ENCODE measurements around the gene CREB5. TPM values are rescaled to one million over a fixed set of nuclear protein-coding genes. Genes with fewer than 3 reads are reported as not detected.

The CREB5 gene
- total RNA-seq, 1 experiment from 2014 or later = 3.8 TPM

GRCh38 chr7:28747404-28747803 lies 335.1 kb downstream of the CREB5 start:
- no peak for DNase-seq (ENCODE audit: low read depth)

GRCh38 chr7:28747854-28748253 lies 335.5 kb downstream of the CREB5 start:
- no peak for DNase-seq (ENCODE audit: low read depth)

GRCh38 chr7:28748346-28748745 lies 336.0 kb downstream of the CREB5 start:
- no peak for DNase-seq (ENCODE audit: low read depth)

GRCh38 chr7:28748933-28749584 lies 336.7 kb downstream of the CREB5 start:
- DNase-seq (ENCODE audit: low read depth) = peak; percentile 85

GRCh38 chr7:28749638-28750037 lies 337.3 kb downstream of the CREB5 start:
- no peak for DNase-seq (ENCODE audit: low read depth)

GRCh38 chr7:28750981-28751380 lies 338.7 kb downstream of the CREB5 start:
- DNase-seq (ENCODE audit: low read depth) = no peak

- no peak for DNase-seq (ENCODE audit: low read depth)
These were observed 341.3 kb downstream of the CREB5 start for GRCh38 chr7:28753613-28754012.

- DNase-seq (ENCODE audit: low read depth) = peak; percentile 71
These were observed 341.7 kb downstream of the CREB5 start for GRCh38 chr7:28754027-28754426.

GRCh38 chr7:28754447-28754846 lies 342.1 kb downstream of the CREB5 start:
- no peak for DNase-seq (ENCODE audit: low read depth)

GRCh38 chr7:28755255-28755654 lies 342.9 kb downstream of the CREB5 start:
- peak; percentile 72 for DNase-seq (ENCODE audit: low read depth)

- no peak for DNase-seq (ENCODE audit: low read depth)
These were observed 345.9 kb downstream of the CREB5 start for GRCh38 chr7:28758186-28758585.

- DNase-seq (ENCODE audit: low read depth) = peak; percentile 18
These were observed 347.2 kb downstream of the CREB5 start for GRCh38 chr7:28759475-28759971.

- no peak for DNase-seq (ENCODE audit: low read depth)
These were observed 349.2 kb downstream of the CREB5 start for GRCh38 chr7:28761505-28761904.

GRCh38 chr7:28762651-28763050 lies 350.3 kb downstream of the CREB5 start:
- no peak for DNase-seq (ENCODE audit: low read depth)

- no peak for DNase-seq (ENCODE audit: low read depth)
These were observed 354.0 kb downstream of the CREB5 start for GRCh38 chr7:28766359-28766758.

GRCh38 chr7:28767356-28767755 lies 355.0 kb downstream of the CREB5 start:
- DNase-seq (ENCODE audit: low read depth) = no peak

- peak; percentile 81 for DNase-seq (ENCODE audit: low read depth)
These were observed 356.3 kb downstream of the CREB5 start for GRCh38 chr7:28768577-28769147.

- no peak for DNase-seq (ENCODE audit: low read depth)
These were observed 359.7 kb downstream of the CREB5 start for GRCh38 chr7:28771906-28772622.

- no peak for DNase-seq (ENCODE audit: low read depth)
These were observed 361.3 kb downstream of the CREB5 start for GRCh38 chr7:28773423-28774145.

- no peak for DNase-seq (ENCODE audit: low read depth)
These were observed 362.1 kb downstream of the CREB5 start for GRCh38 chr7:28774261-28774988.

- DNase-seq (ENCODE audit: low read depth) = no peak
These were observed 364.3 kb downstream of the CREB5 start for GRCh38 chr7:28776463-28777157.
